IMR-90 (cell line): ENCODE results near the gene AJAP1. TPM values are rescaled to one million over a fixed set of nuclear protein-coding genes. Genes with fewer than 3 reads are reported as not detected.

Source experiments
- ATAC-seq: fragments of 200-7000 bp; cut with Tn5 transposase; 2 replicates; pipeline ENCODE4 v1.9.1; 2020; ENCODE audit warnings: low read depth, mild to moderate bottlenecking, moderate library complexity
- BruUV-seq: library from RNA; stranded (reverse); fragments of 400-500 nt; replicated peaks from 2 replicates; lab custom pipeline; 2021; lab: Mats Ljungman, UMichigan
- CTCF ChIA-PET: fragments of 300-600 bp; formaldehyde crosslinking; extraction: SDS; loops from one replicate; lab custom pipeline; 2021; ENCODE audit warnings: antibody characterized with exemption; lab: Yijun Ruan, JAX
- POLR2A ChIA-PET: fragments of 300-600 bp; sonication (Branson Sonifier 250); formaldehyde crosslinking; loops from one replicate; lab custom pipeline; 2022; ENCODE audit warnings: antibody characterized with exemption; ENCODE audit not compliant: unreplicated experiment; lab: Charles Lee
- DNase-seq: peaks from one replicate; pipeline ENCODE4 v3.0.0; 2013
- H2AFZ ChIP-seq: replicated peaks from 2 replicates; pipeline ENCODE3; 2013; ENCODE audit warnings: low read length, mild to moderate bottlenecking; ENCODE audit not compliant: poor library complexity
- H2AK5ac ChIP-seq: 2 replicates; pipeline ENCODE4 v1.6.1; 2013; ENCODE audit warnings: low read depth, low read length, inconsistent platforms
- H2AK9ac ChIP-seq: replicated peaks from 2 replicates; pipeline ENCODE3; 2013; ENCODE audit warnings: mild to moderate bottlenecking, low read depth, low read length, moderate library complexity; ENCODE audit not compliant: poor library complexity
- H2BK120ac ChIP-seq: 2 replicates; pipeline ENCODE4 v1.6.1; 2013; ENCODE audit warnings: low read depth, low read length, inconsistent platforms
- H2BK15ac ChIP-seq: 3 replicates; pipeline ENCODE4 v1.6.1; 2013; ENCODE audit warnings: low read depth, low read length, inconsistent platforms
- H2BK20ac ChIP-seq: 2 replicates; pipeline ENCODE4 v1.6.1; 2013; ENCODE audit warnings: low read depth, mild to moderate bottlenecking, inconsistent platforms, low read length, moderate library complexity
- H2BK5ac ChIP-seq: 2 replicates; pipeline ENCODE4 v1.6.1; 2013; ENCODE audit warnings: mild to moderate bottlenecking, low read depth, low read length, inconsistent platforms; ENCODE audit not compliant: poor library complexity, severe bottlenecking
- H3K14ac ChIP-seq: replicated peaks from 2 replicates; pipeline ENCODE4 v1.6.1; 2013; ENCODE audit warnings: low read depth, low read length, inconsistent platforms
- H3K18ac ChIP-seq: 2 replicates; pipeline ENCODE4 v1.6.1; 2013; ENCODE audit warnings: low read depth, low read length, control low read depth
- H3K23ac ChIP-seq: 2 replicates; pipeline ENCODE4 v1.6.1; 2013; ENCODE audit warnings: low read depth, low read length, inconsistent platforms
- H3K27ac ChIP-seq: 2 replicates; pipeline ENCODE4 v1.5.1; 2013; ENCODE audit warnings: mild to moderate bottlenecking, control low read depth, low read length; ENCODE audit not compliant: insufficient read depth
- H3K27me3 ChIP-seq: 2 replicates; pipeline ENCODE4 v1.6.1; 2013; ENCODE audit warnings: low read length; ENCODE audit not compliant: control insufficient read depth, insufficient read depth
- H3K36me3 ChIP-seq: 2 replicates; pipeline ENCODE4 v1.6.1; 2013; ENCODE audit warnings: low read length, mixed read lengths; ENCODE audit not compliant: control insufficient read depth, insufficient read depth
- H3K4ac ChIP-seq: 2 replicates; pipeline ENCODE4 v1.6.1; 2013; ENCODE audit warnings: low read depth, low read length, inconsistent platforms
- H3K4me1 ChIP-seq: 2 replicates; pipeline ENCODE4 v1.6.1; 2013; ENCODE audit warnings: low read length, mixed read lengths; ENCODE audit not compliant: control insufficient read depth, insufficient read depth
- H3K4me2 ChIP-seq: 2 replicates; pipeline ENCODE4 v1.6.1; 2013; ENCODE audit warnings: low read depth, mild to moderate bottlenecking, control low read depth, low read length, moderate library complexity
- H3K4me3 ChIP-seq: 2 replicates; pipeline ENCODE4 v1.5.1; 2013; ENCODE audit warnings: low read depth, mild to moderate bottlenecking, control low read depth, low read length, moderate library complexity; ENCODE audit not compliant: insufficient read depth
- H3K56ac ChIP-seq: 2 replicates; pipeline ENCODE4 v1.6.1; 2013; ENCODE audit warnings: low read length, inconsistent platforms; ENCODE audit not compliant: insufficient read depth; ENCODE audit errors: extremely low read depth
- H3K79me1 ChIP-seq, 2 experiments: 2 replicates each; pipeline ENCODE4 v1.6.1; 2013; ENCODE audit warnings: low read length in 2 of 2, inconsistent platforms in 1 of 2, low read depth in 1 of 2
- H3K9ac ChIP-seq: 2 replicates; pipeline ENCODE4 v1.6.1; 2013; ENCODE audit warnings: low read depth, low read length, control low read depth
- H3K9me1 ChIP-seq: 2 replicates; pipeline ENCODE4 v1.6.1; 2013; ENCODE audit warnings: low read length, inconsistent platforms; ENCODE audit not compliant: insufficient read depth
- H3K9me3 ChIP-seq: 2 replicates; pipeline ENCODE4 v1.6.1; 2013; ENCODE audit warnings: low read length; ENCODE audit not compliant: control insufficient read depth, insufficient read depth
- H4K20me1 ChIP-seq: 2 replicates; pipeline ENCODE4 v1.6.1; 2013; ENCODE audit warnings: low read length, inconsistent platforms; ENCODE audit not compliant: insufficient read depth
- H4K5ac ChIP-seq: 2 replicates; pipeline ENCODE4 v1.6.1; 2013; ENCODE audit warnings: mild to moderate bottlenecking, low read depth, low read length, control low read depth
- H4K8ac ChIP-seq, 2 experiments: 2 replicates each; pipeline ENCODE4 v1.6.1; 2013; ENCODE audit warnings: low read depth in 2 of 2, low read length in 2 of 2, control low read depth in 1 of 2, inconsistent platforms in 1 of 2
- H4K91ac ChIP-seq: 2 replicates; pipeline ENCODE4 v1.6.1; 2013; ENCODE audit warnings: low read depth, low read length, inconsistent platforms; ENCODE audit not compliant: insufficient read depth
- BHLHE40 ChIP-seq: fragments of 150-350 bp; IDR thresholded peaks from 2 replicates; pipeline ENCODE4 v1.6.1; 2016; ENCODE audit warnings: mild to moderate bottlenecking, low read depth, low read length
- CEBPB ChIP-seq: IDR thresholded peaks from 2 replicates; pipeline ENCODE4 v1.6.1; 2012; ENCODE audit warnings: low read depth, low read length, improper control_type of control experiment
- CHD1 ChIP-seq: IDR thresholded peaks from 2 replicates; pipeline ENCODE4 v1.6.1; 2012; ENCODE audit warnings: low read depth, low read length, improper control_type of control experiment
- FOS ChIP-seq: fragments of 150-350 bp; IDR thresholded peaks from 2 replicates; pipeline ENCODE4 v1.6.1; 2016; ENCODE audit warnings: low read depth, low read length
- MAFK ChIP-seq: IDR thresholded peaks from 2 replicates; pipeline ENCODE4 v1.6.1; 2012; ENCODE audit warnings: low read depth, low read length, improper control_type of control experiment
- MAZ ChIP-seq: IDR thresholded peaks from 2 replicates; pipeline ENCODE4 v1.6.1; 2012; ENCODE audit warnings: low read depth, mild to moderate bottlenecking, low read length, improper control_type of control experiment, moderate library complexity, borderline replicate concordance
- MXI1 ChIP-seq: IDR thresholded peaks from 2 replicates; pipeline ENCODE4 v1.6.1; 2012; ENCODE audit warnings: low read depth, mild to moderate bottlenecking, low read length, moderate library complexity, borderline replicate concordance
- NFE2L2 ChIP-seq: fragments of 150-350 bp; IDR thresholded peaks from 2 replicates; pipeline ENCODE4 v1.6.1; 2016; ENCODE audit warnings: low read depth, mild to moderate bottlenecking, low read length
- POLR2A ChIP-seq: IDR thresholded peaks from 2 replicates; pipeline ENCODE4 v1.6.1; 2012; ENCODE audit warnings: mild to moderate bottlenecking, low read depth, low read length
- RAD21 ChIP-seq: IDR thresholded peaks from 2 replicates; pipeline ENCODE4 v1.6.1; 2012; ENCODE audit warnings: low read length, improper control_type of control experiment
- RCOR1 ChIP-seq: IDR thresholded peaks from 2 replicates; pipeline ENCODE4 v1.6.1; 2012; ENCODE audit warnings: mild to moderate bottlenecking, low read length, improper control_type of control experiment; ENCODE audit not compliant: insufficient replicate concordance
- RFX5 ChIP-seq: IDR thresholded peaks from 2 replicates; pipeline ENCODE4 v1.8.0; 2012; ENCODE audit warnings: low read depth, mild to moderate bottlenecking, low read length, moderate library complexity
- SMC3 ChIP-seq: fragments of 150-350 bp; IDR thresholded peaks from 2 replicates; pipeline ENCODE4 v1.6.1; 2016; ENCODE audit warnings: low read depth, mild to moderate bottlenecking, antibody characterized with exemption, low read length, moderate library complexity
- WGBS, 2 experiments: methylation state at CpG; one replicate each; pipeline versions ENCODE4 v1.1.5 to v1.1.7; 2013; ENCODE audit warnings: missing lambda C conversion rate in 2 of 2; ENCODE audit not compliant: insufficient read length in 1 of 2; ENCODE audit errors: extremely low coverage in 2 of 2; 5-methylcytosine and 5-hydroxymethylcytosine counted together
- dilution Hi-C: fragments of 300-500 bp; cut with HindIII; formaldehyde crosslinking; loops from one replicate; pipeline ENCODE4 v1.14.3; 2018; ENCODE audit warnings: low sequenced_read_pairs; ENCODE audit not compliant: unreplicated experiment
- in situ Hi-C: fragments of 300-500 bp; cut with MboI; formaldehyde crosslinking; loops from 3 replicates; pipeline ENCODE4 v1.14.3; 2019; ENCODE audit warnings: low sequenced_read_pairs, inconsistent platforms, mixed read lengths
- intact Hi-C: fragments of 100-400 bp; cut with micrococcal nuclease; formaldehyde crosslinking; loops from 2 replicates; pipeline ENCODE4 v1.10.0; 2022
- polyA plus RNA-seq, 3 experiments: library from polyadenylated mRNA; depleted of rRNA; stranded (reverse); fragments of >200 nt; gene quantifications; 2 replicates each; pipeline ENCODE4 v1.2.3, GENCODE V29; 2012; ENCODE audit warnings: low replicate concordance in 1 of 3
- total RNA-seq: library from RNA; depleted of rRNA; stranded (reverse); fragments of >200 nt; gene quantifications from 2 replicates; pipeline ENCODE4 v1.2.3, GENCODE V29; 2012
- TF ChIP-seq, protein P1 (sequence below): fragments of 150-350 bp; IDR thresholded peaks from 2 replicates; pipeline ENCODE4 v1.6.1; 2017; ENCODE audit warnings: mild to moderate bottlenecking, antibody characterized with exemption, low read length, low read depth
- TF ChIP-seq, protein P2 (sequence below): conservative IDR thresholded peaks from 2 replicates; pipeline ENCODE4 v1.5.1; 2012; ENCODE audit warnings: mild to moderate bottlenecking, low read depth, low read length, improper control_type of control experiment
- TF ChIP-seq, protein P3 (sequence below): fragments of 150-350 bp; IDR thresholded peaks from 2 replicates; pipeline ENCODE4 v1.6.1; 2016; ENCODE audit warnings: low read depth, mild to moderate bottlenecking, low read length, moderate library complexity, borderline replicate concordance

The AJAP1 gene
- total and polyA plus RNA-seq, 2 of the 4 experiments (the other 2 are of a cell fraction) = under 0.01 to 0.02 TPM

DNA sequence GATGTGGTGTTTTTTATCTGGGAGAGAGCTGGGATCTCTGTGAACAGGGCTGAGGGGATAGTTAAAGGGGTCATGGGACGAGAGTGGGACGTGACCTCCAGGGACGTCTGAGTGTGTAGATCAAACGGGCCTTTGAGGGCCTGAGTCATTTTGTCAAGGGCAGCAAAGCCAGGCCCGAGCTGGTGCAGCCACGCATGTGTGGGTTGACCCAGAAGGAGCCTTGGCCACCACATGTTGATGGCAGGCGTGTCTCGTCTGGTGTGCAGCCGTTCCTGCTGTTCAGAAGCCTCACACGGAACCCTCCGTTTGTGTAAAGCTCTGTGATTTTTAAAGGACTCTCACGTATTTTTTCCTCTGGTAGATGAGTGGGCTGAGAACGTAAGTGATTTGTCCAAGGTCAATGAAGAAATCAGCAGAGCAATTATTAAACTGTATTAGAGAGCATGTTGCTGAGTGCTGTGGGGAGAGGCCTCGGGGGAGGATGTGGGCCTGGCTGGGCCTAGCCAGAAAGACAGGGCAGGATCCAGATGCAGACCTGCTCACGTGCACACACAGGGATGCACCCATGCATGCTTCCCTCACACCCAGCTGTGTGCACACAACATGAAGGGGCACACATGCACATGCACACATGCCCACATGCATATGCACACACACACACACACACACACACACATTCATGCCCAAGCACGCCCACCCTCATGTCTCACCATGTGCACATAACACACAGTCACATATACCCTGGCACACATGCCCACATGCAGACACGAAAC, 89.8 kb downstream of the AJAP1 start:
- no TSS peak for BruUV-seq
- Histone ChIP-seq H3K9ac (no peak overlapping the region), H3K9me3 (peaks cover 47% of the 10 kb centered on the region), H3K36me3 (no peaks in the 10 kb centered on the region), H2AFZ (no peak overlapping the region), H3K4ac (no peak overlapping the region), H3K18ac (no peak overlapping the region), H4K91ac (no peak overlapping the region), H3K9me1 (no peaks in the 10 kb centered on the region), H3K14ac (no peak overlapping the region), H4K20me1 (no peaks in the 10 kb centered on the region; the same call in 1 of the 2 replicates), H3K27ac (no peak overlapping the region), H3K4me1 (no peaks in the 10 kb centered on the region), H3K4me2 (no peak overlapping the region), H2AK9ac (no peak overlapping the region), H4K5ac (no peak overlapping the region), H3K27me3 (no peaks in the 10 kb centered on the region), H3K23ac (no peak overlapping the region), H2AK5ac (no peak overlapping the region), H2BK5ac (no peak overlapping the region), H3K56ac (no peak overlapping the region), H2BK20ac (no peak overlapping the region), H2BK120ac (no peak overlapping the region), H3K79me1 (no peaks in the 10 kb centered on the region), H2BK15ac (no peak overlapping the region), H3K4me3 (no peak overlapping the region), H4K8ac (no peak overlapping the region)
- ATAC-seq = no peak
- TF ChIP-seq, protein P1, sequence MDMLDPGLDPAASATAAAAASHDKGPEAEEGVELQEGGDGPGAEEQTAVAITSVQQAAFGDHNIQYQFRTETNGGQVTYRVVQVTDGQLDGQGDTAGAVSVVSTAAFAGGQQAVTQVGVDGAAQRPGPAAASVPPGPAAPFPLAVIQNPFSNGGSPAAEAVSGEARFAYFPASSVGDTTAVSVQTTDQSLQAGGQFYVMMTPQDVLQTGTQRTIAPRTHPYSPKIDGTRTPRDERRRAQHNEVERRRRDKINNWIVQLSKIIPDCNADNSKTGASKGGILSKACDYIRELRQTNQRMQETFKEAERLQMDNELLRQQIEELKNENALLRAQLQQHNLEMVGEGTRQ = no peak
- no peak for TF ChIP-seq RCOR1
- no peak for TF ChIP-seq FOS
- no peak for TF ChIP-seq POLR2A
- TF ChIP-seq CHD1 = no peak
- TF ChIP-seq, protein P2, sequence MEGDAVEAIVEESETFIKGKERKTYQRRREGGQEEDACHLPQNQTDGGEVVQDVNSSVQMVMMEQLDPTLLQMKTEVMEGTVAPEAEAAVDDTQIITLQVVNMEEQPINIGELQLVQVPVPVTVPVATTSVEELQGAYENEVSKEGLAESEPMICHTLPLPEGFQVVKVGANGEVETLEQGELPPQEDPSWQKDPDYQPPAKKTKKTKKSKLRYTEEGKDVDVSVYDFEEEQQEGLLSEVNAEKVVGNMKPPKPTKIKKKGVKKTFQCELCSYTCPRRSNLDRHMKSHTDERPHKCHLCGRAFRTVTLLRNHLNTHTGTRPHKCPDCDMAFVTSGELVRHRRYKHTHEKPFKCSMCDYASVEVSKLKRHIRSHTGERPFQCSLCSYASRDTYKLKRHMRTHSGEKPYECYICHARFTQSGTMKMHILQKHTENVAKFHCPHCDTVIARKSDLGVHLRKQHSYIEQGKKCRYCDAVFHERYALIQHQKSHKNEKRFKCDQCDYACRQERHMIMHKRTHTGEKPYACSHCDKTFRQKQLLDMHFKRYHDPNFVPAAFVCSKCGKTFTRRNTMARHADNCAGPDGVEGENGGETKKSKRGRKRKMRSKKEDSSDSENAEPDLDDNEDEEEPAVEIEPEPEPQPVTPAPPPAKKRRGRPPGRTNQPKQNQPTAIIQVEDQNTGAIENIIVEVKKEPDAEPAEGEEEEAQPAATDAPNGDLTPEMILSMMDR = no peak
- no peak for TF ChIP-seq RAD21
- TF ChIP-seq SMC3 = no peak
- TF ChIP-seq CEBPB = no peak
- TF ChIP-seq MAZ = no peak
- TF ChIP-seq MXI1 = no peak
- TF ChIP-seq, protein P3, sequence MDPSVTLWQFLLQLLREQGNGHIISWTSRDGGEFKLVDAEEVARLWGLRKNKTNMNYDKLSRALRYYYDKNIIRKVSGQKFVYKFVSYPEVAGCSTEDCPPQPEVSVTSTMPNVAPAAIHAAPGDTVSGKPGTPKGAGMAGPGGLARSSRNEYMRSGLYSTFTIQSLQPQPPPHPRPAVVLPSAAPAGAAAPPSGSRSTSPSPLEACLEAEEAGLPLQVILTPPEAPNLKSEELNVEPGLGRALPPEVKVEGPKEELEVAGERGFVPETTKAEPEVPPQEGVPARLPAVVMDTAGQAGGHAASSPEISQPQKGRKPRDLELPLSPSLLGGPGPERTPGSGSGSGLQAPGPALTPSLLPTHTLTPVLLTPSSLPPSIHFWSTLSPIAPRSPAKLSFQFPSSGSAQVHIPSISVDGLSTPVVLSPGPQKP = no peak
- TF ChIP-seq RFX5 = no peak
- no peak for TF ChIP-seq BHLHE40
- TF ChIP-seq NFE2L2 = no peak
- no peak for TF ChIP-seq MAFK
- intact Hi-C loops = no loop called here
- WGBS, 2 experiments = 48% methylated on average over 11 of the region's 17 CpGs; no CpG with 5 or more reads in 1 of the 2 experiments
- DNase-seq = no peak
- dilution Hi-C loops = no loop called here
- in situ Hi-C loops = no loop called here
- CTCF ChIA-PET = no interaction called here
- POLR2A ChIA-PET = no interaction called here
